Activated T-helper 17 cell treated with anti-CD3 and anti-CD28 coated beads, Interleukin-2, amount 50 U/mL, for 72 hours (primary cell): Measurements from ENCODE around the gene LPAR3. TPM values are rescaled to one million over a fixed set of nuclear protein-coding genes. Genes with fewer than 3 reads are reported as not detected.
A peak's percentile ranks its signal among the peaks of the same experiment; 100 is the strongest.
"Not testable (repeated sequence)": the region's sequence is repeated elsewhere in the genome, so short reads cannot be mapped to it uniquely, and the experiment has no call there.

Source experiments
- ATAC-seq: fragments of 150-1000 bp; cut with Tn5 transposase; replicated peaks from 2 replicates; pipeline ENCODE4 v1.10.0; 2021; ENCODE audit warnings: mild to moderate bottlenecking, moderate library complexity
- H3K27ac Mint-ChIP-seq: one replicate; pipeline ENCODE4 v1.8.0; 2022; ENCODE audit warnings: mixed read lengths
- H3K27me3 Mint-ChIP-seq: one replicate; pipeline ENCODE4 v1.8.0; 2022; ENCODE audit warnings: mixed read lengths
- H3K36me3 Mint-ChIP-seq: one replicate; pipeline ENCODE4 v1.8.0; 2022; ENCODE audit warnings: low read depth, mild to moderate bottlenecking, mixed read lengths
- H3K4me1 Mint-ChIP-seq: one replicate; pipeline ENCODE4 v1.8.0; 2022; ENCODE audit warnings: mixed read lengths
- H3K4me3 Mint-ChIP-seq: one replicate; pipeline ENCODE4 v1.8.0; 2022; ENCODE audit warnings: mild to moderate bottlenecking, mixed read lengths
- H3K9me3 Mint-ChIP-seq: one replicate; pipeline ENCODE4 v1.8.0; 2022; ENCODE audit warnings: mixed read lengths
- total RNA-seq, 2 donors: library from RNA; stranded (reverse); gene quantifications; one replicate each; pipeline ENCODE4 v1.2.3, GENCODE V29; 2022

LPAR3 gene
- total RNA-seq, 2 donors from 2014 or later, result 1.1 TPM; not detected in 1

- ATAC-seq, result no peak
- H3K4me1 Mint-ChIP-seq, result no peaks in the 10 kb centered on the region
- no peaks in the 10 kb centered on the region for H3K36me3 Mint-ChIP-seq
- H3K4me3 Mint-ChIP-seq, result no peak overlapping the region
- peaks cover 8% of the 10 kb centered on the region for H3K27me3 Mint-ChIP-seq
- H3K27ac Mint-ChIP-seq, result no peak overlapping the region
- no peaks in the 10 kb centered on the region for H3K9me3 Mint-ChIP-seq
These were observed 25.8 kb upstream of the LPAR3 start for GRCh38 chr1:84918726-84919336.

- H3K4me1 Mint-ChIP-seq, result no peaks in the 10 kb centered on the region
- H3K4me3 Mint-ChIP-seq, result no peak overlapping the region
- H3K27ac Mint-ChIP-seq, result no peak overlapping the region
- peaks cover 8% of the 10 kb centered on the region for H3K27me3 Mint-ChIP-seq
- H3K9me3 Mint-ChIP-seq, result no peaks in the 10 kb centered on the region
- ATAC-seq, result no peak
- no peaks in the 10 kb centered on the region for H3K36me3 Mint-ChIP-seq
These were observed 23.9 kb upstream of the LPAR3 start for GRCh38 chr1:84916897-84917296.

- no peak for ATAC-seq
- Mint-ChIP-seq H3K36me3 (no peaks in the 10 kb centered on the region), H3K9me3 (no peaks in the 10 kb centered on the region), H3K27me3 (peaks cover 5% of the 10 kb centered on the region), H3K27ac (no peak overlapping the region), H3K4me3 (no peak overlapping the region), H3K4me1 (no peaks in the 10 kb centered on the region)
These were observed 20.5 kb upstream of the LPAR3 start for GRCh38 chr1:84913555-84913892.

- Mint-ChIP-seq H3K36me3 (no peaks in the 10 kb centered on the region), H3K27ac (no peak overlapping the region), H3K27me3 (no peaks in the 10 kb centered on the region), H3K9me3 (no peaks in the 10 kb centered on the region), H3K4me1 (no peaks in the 10 kb centered on the region), H3K4me3 (no peak overlapping the region)
- ATAC-seq, result no peak
These were observed 19.9 kb upstream of the LPAR3 start for GRCh38 chr1:84912726-84913554.

- ATAC-seq, H3K4me1 Mint-ChIP-seq, H3K36me3 Mint-ChIP-seq, H3K9me3 Mint-ChIP-seq, H3K4me3 Mint-ChIP-seq, H3K27ac Mint-ChIP-seq, H3K27me3 Mint-ChIP-seq: not testable (repeated sequence)
These were observed 15.9 kb upstream of the LPAR3 start for GRCh38 chr1:84908746-84909464.

- Mint-ChIP-seq H3K4me3 (no peak overlapping the region), H3K9me3 (peaks cover 2% of the 10 kb centered on the region), H3K4me1 (no peaks in the 10 kb centered on the region), H3K27ac (no peak overlapping the region), H3K27me3 (no peaks in the 10 kb centered on the region), H3K36me3 (no peaks in the 10 kb centered on the region)
- no peak for ATAC-seq
These were observed 14.3 kb upstream of the LPAR3 start for GRCh38 chr1:84907095-84907827.

GRCh38 chr1:84902727-84903126 is 9.7 kb upstream of the LPAR3 start:
- not testable (repeated sequence) for H3K36me3 Mint-ChIP-seq, ATAC-seq, H3K27me3 Mint-ChIP-seq, H3K4me3 Mint-ChIP-seq, H3K27ac Mint-ChIP-seq, H3K4me1 Mint-ChIP-seq, H3K9me3 Mint-ChIP-seq

GRCh38 chr1:84899969-84900368 is 7.0 kb upstream of the LPAR3 start:
- no peak for ATAC-seq
- H3K36me3 Mint-ChIP-seq, result no peaks in the 10 kb centered on the region
- peaks cover 5% of the 10 kb centered on the region for H3K9me3 Mint-ChIP-seq
- peaks cover 11% of the 10 kb centered on the region for H3K27me3 Mint-ChIP-seq
- no peaks in the 10 kb centered on the region for H3K4me1 Mint-ChIP-seq
- H3K4me3 Mint-ChIP-seq, result no peak overlapping the region
- no peak overlapping the region for H3K27ac Mint-ChIP-seq

- H3K27ac Mint-ChIP-seq, result no peak overlapping the region
- no peak for ATAC-seq
- peaks cover 28% of the 10 kb centered on the region for H3K27me3 Mint-ChIP-seq
- H3K4me3 Mint-ChIP-seq, result no peak overlapping the region
- peaks cover 12% of the 10 kb centered on the region for H3K4me1 Mint-ChIP-seq
- H3K9me3 Mint-ChIP-seq, result no peaks in the 10 kb centered on the region
- H3K36me3 Mint-ChIP-seq, result no peaks in the 10 kb centered on the region
These were observed 3.3 kb upstream of the LPAR3 start for GRCh38 chr1:84896279-84896678.

- Mint-ChIP-seq H3K36me3 (no peaks in the 10 kb centered on the region), H3K9me3 (no peaks in the 10 kb centered on the region), H3K27me3 (peaks cover 21% of the 10 kb centered on the region), H3K4me3 (no peak overlapping the region), H3K27ac (no peak overlapping the region), H3K4me1 (peaks cover 23% of the 10 kb centered on the region)
- no peak for ATAC-seq
These were observed 2.4 kb downstream of the LPAR3 start for GRCh38 chr1:84890566-84890965.

- peaks cover 23% of the 10 kb centered on the region for H3K4me1 Mint-ChIP-seq
- no peak for ATAC-seq
- H3K4me3 Mint-ChIP-seq, result no peak overlapping the region
- H3K36me3 Mint-ChIP-seq, result no peaks in the 10 kb centered on the region
- no peak overlapping the region for H3K27ac Mint-ChIP-seq
- H3K27me3 Mint-ChIP-seq, result peaks cover 13% of the 10 kb centered on the region
- no peaks in the 10 kb centered on the region for H3K9me3 Mint-ChIP-seq
These were observed 3.6 kb downstream of the LPAR3 start for GRCh38 chr1:84889437-84889836.

- peak; percentile 74 for ATAC-seq
- H3K27me3 Mint-ChIP-seq, result peaks cover 8% of the 10 kb centered on the region
- no peaks in the 10 kb centered on the region for H3K36me3 Mint-ChIP-seq
- H3K9me3 Mint-ChIP-seq, result no peaks in the 10 kb centered on the region
- peaks cover 19% of the 10 kb centered on the region for H3K4me1 Mint-ChIP-seq
- H3K27ac Mint-ChIP-seq, result no peak overlapping the region
- no peak overlapping the region for H3K4me3 Mint-ChIP-seq
These were observed 4.3 kb downstream of the LPAR3 start for GRCh38 chr1:84888753-84889152.

- H3K4me1 Mint-ChIP-seq, result peaks cover 15% of the 10 kb centered on the region
- ATAC-seq, result no peak
- no peaks in the 10 kb centered on the region for H3K9me3 Mint-ChIP-seq
- no peak overlapping the region for H3K4me3 Mint-ChIP-seq
- no peaks in the 10 kb centered on the region for H3K36me3 Mint-ChIP-seq
- no peak overlapping the region for H3K27ac Mint-ChIP-seq
- peaks cover 4% of the 10 kb centered on the region for H3K27me3 Mint-ChIP-seq
These were observed 5.6 kb downstream of the LPAR3 start for GRCh38 chr1:84887261-84887934.

GRCh38 chr1:84885469-84885868 is 7.5 kb downstream of the LPAR3 start:
- Mint-ChIP-seq H3K9me3 (no peaks in the 10 kb centered on the region), H3K27ac (no peak overlapping the region), H3K27me3 (no peaks in the 10 kb centered on the region), H3K4me1 (peaks cover 11% of the 10 kb centered on the region), H3K36me3 (no peaks in the 10 kb centered on the region), H3K4me3 (no peak overlapping the region)
- ATAC-seq, result no peak
